Kidney (tissue), 14 donors: ENCODE results near the gene KIAA1586. TPM values are rescaled to one million over a fixed set of nuclear protein-coding genes. Genes with fewer than 3 reads are reported as not detected.

ENCODE experiments used
- DNase-seq, 5 donors: peaks; one replicate each; pipeline ENCODE4 v3.0.0-alpha.2; 2013 to 2020
- FAIRE-seq: peaks from 2 replicates; lab custom pipeline; 2012; peaks lifted over from hg19 to GRCh38; lab: Jason Lieb, UNC
- H3K27ac ChIP-seq, 2 donors: one replicate each; pipeline ENCODE4 v1.7.0; 2013; ENCODE audit warnings: low read depth in 2 of 2, low read length in 2 of 2, inconsistent platforms in 1 of 2
- H3K27me3 ChIP-seq: one replicate; pipeline ENCODE4 v1.7.1; 2013; ENCODE audit warnings: low read length, inconsistent platforms; ENCODE audit not compliant: control insufficient read depth, insufficient read depth
- H3K36me3 ChIP-seq, 3 donors: one replicate each; pipeline versions ENCODE4 v1.7.0 to v1.7.1; 2013; ENCODE audit warnings: low read length in 3 of 3, control low read depth in 1 of 3, inconsistent platforms in 1 of 3; ENCODE audit not compliant: insufficient read depth in 3 of 3, control insufficient read depth in 2 of 3
- H3K4me1 ChIP-seq, 3 donors: one replicate each; pipeline versions ENCODE4 v1.7.0 to v1.7.1; 2013; ENCODE audit warnings: low read length in 3 of 3, inconsistent platforms in 1 of 3, low read depth in 1 of 3; ENCODE audit not compliant: control insufficient read depth in 2 of 3, insufficient read depth in 2 of 3
- H3K4me3 ChIP-seq, 3 donors: one replicate each; pipeline versions ENCODE4 v1.7.0 to v1.8.1; 2013; ENCODE audit warnings: low read length in 3 of 3, control low read depth in 1 of 3, inconsistent platforms in 1 of 3
- H3K9ac ChIP-seq, 3 donors: one replicate each; pipeline versions ENCODE4 v1.7.0 to v1.7.1; 2013; ENCODE audit warnings: low read length in 3 of 3, control low read depth in 1 of 3, inconsistent platforms in 1 of 3
- H3K9me3 ChIP-seq, 3 donors: one replicate each; pipeline versions ENCODE4 v1.7.0 to v1.7.1; 2013; ENCODE audit warnings: low read length in 3 of 3, control low read depth in 1 of 3, inconsistent platforms in 1 of 3; ENCODE audit not compliant: control insufficient read depth in 2 of 3, insufficient read depth in 1 of 3
- intact Hi-C: fragments of 100-400 bp; cut with DNase I; formaldehyde crosslinking; loops from one replicate; pipeline ENCODE4 v1.11.1; 2022
- polyA plus RNA-seq: library from polyadenylated mRNA; stranded (reverse); fragments of 350-450 nt; fragmentation: Illumina TruSeq; extraction: RNeasy Lipid Tissue Mini Kit (QIAGEN cat#74804); gene quantifications from one replicate; pipeline ENCODE4 v1.2.3, GENCODE V29; 2014; ENCODE audit warnings: low read depth, low replicate concordance; ENCODE audit not compliant: insufficient read depth
- total RNA-seq: library from RNA; stranded (reverse); fragmentation: NEBNext Ultra II Directional; extraction: Animal tissue kit (Norgen Biotek cat#: 25700); gene quantifications from one replicate; pipeline ENCODE4 v1.2.1, GENCODE V29; 2021
- TF ChIP-seq, protein P1 (sequence below): IDR thresholded peaks from 3 replicates; pipeline ENCODE4 v1.5.1; 2012; ENCODE audit warnings: mild to moderate bottlenecking, moderate library complexity, borderline replicate concordance; ENCODE audit not compliant: insufficient read depth; ENCODE audit errors: extremely low read depth
- donor health status: control.
- donor health status: control.
- donor health status: control.
- donor health status: control.
- donor health status: control.
- donor health status: DM: yes; HTN: yes; CAD: no.
- donor health status: Normal renal cell carcinoma (clear cell type).

KIAA1586 gene
- total and polyA plus RNA-seq, 2 donors from 2014 or later: 4.4 to 13.7 TPM

DNA sequence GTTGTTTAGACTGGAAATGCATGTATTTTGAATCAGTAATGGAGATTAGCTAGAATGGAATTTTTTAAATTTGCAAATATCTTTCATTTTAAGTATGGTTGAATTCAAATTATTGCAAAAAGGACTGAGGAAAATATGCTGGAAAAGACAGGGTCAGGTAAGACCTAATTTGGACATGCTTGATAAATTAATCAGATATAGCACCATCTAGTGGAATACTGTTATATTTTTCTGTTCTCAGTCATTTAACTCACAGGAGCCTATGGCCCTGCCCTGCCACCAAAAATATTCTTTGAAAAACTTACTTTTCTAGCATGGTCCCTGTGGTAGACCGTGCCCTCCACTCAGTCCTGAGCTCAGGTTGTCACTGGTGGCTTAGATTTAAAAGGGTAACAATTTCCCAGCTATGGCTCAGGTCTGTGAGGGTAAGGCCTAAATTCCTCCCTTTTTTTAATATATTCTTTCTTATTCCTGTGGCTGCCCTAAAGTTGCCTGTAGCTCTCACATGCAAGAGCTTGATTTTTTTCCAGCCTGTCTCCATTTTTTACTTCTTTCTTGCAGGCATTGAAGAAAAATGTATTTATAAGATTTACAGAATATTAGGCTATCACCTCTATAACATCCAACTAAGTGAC, 25.3 kb upstream of the KIAA1586 start:
- Histone ChIP-seq H3K27me3 (no peaks in the 10 kb centered on the region), H3K4me1 (no peaks in the 10 kb centered on the region), H3K9me3 (no peaks in the 10 kb centered on the region), H3K9ac (no peak overlapping the region), H3K36me3 (no peaks in the 10 kb centered on the region), H3K4me3 (no peak overlapping the region), H3K27ac (no peak overlapping the region)
- TF ChIP-seq, protein P1, sequence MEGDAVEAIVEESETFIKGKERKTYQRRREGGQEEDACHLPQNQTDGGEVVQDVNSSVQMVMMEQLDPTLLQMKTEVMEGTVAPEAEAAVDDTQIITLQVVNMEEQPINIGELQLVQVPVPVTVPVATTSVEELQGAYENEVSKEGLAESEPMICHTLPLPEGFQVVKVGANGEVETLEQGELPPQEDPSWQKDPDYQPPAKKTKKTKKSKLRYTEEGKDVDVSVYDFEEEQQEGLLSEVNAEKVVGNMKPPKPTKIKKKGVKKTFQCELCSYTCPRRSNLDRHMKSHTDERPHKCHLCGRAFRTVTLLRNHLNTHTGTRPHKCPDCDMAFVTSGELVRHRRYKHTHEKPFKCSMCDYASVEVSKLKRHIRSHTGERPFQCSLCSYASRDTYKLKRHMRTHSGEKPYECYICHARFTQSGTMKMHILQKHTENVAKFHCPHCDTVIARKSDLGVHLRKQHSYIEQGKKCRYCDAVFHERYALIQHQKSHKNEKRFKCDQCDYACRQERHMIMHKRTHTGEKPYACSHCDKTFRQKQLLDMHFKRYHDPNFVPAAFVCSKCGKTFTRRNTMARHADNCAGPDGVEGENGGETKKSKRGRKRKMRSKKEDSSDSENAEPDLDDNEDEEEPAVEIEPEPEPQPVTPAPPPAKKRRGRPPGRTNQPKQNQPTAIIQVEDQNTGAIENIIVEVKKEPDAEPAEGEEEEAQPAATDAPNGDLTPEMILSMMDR: peak; percentile 37
- intact Hi-C loops: no loop called here
- DNase-seq (peak in 2 of 5 donors; percentile 32 to 44), FAIRE-seq (peak; percentile 63)

- H3K9me3 ChIP-seq: no peaks in the 10 kb centered on the region
- H3K4me1 ChIP-seq: no peaks in the 10 kb centered on the region
- no peaks in the 10 kb centered on the region for H3K36me3 ChIP-seq
- DNase-seq (no peak), FAIRE-seq (no peak)
- TF ChIP-seq, protein P1: no peak
- no peaks in the 10 kb centered on the region for H3K27me3 ChIP-seq
- H3K9ac ChIP-seq: no peak overlapping the region
- intact Hi-C loops: no loop called here
- no peak overlapping the region for H3K27ac ChIP-seq
- no peak overlapping the region for H3K4me3 ChIP-seq
Observed at GRCh38 chr6:57024321-57024720, 22.2 kb upstream of the KIAA1586 start.

- DNase-seq (no peak), FAIRE-seq (no peak)
- no peaks in the 10 kb centered on the region for H3K27me3 ChIP-seq
- no peaks in the 10 kb centered on the region for H3K36me3 ChIP-seq
- no peaks in the 10 kb centered on the region for H3K4me1 ChIP-seq
- TF ChIP-seq, protein P1: no peak
- no peak overlapping the region for H3K27ac ChIP-seq
- H3K4me3 ChIP-seq: no peak overlapping the region
- intact Hi-C loops: no loop called here
- no peak overlapping the region for H3K9ac ChIP-seq
- H3K9me3 ChIP-seq: no peaks in the 10 kb centered on the region
Observed at GRCh38 chr6:57024775-57025174, 21.7 kb upstream of the KIAA1586 start.

DNA sequence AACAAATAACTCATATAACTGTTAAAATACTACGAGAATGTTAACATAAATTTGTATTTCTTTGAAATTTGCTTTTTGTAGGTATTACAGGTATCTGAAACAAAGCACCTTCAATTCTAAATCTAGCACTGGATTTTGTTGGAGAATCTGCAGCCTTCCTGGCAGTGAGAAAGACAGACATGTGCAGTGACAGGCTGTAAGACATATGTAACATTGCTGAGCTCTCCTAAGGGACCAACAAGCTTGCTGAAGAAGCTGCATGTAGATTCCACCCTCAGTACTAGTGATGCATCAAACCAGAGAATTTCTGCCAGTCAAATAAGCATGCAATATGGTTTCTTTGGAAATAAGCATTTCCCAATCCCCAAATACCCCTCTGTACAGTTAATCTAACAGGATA, 20.5 kb upstream of the KIAA1586 start:
- TF ChIP-seq, protein P1: no peak
- Histone ChIP-seq H3K9me3 (no peaks in the 10 kb centered on the region), H3K4me1 (no peaks in the 10 kb centered on the region), H3K4me3 (no peak overlapping the region), H3K9ac (no peak overlapping the region), H3K27me3 (no peaks in the 10 kb centered on the region), H3K27ac (no peak overlapping the region), H3K36me3 (no peaks in the 10 kb centered on the region)
- FAIRE-seq (no peak), DNase-seq (no peak)
- intact Hi-C loops: no loop called here
